ENCODE measurements around the gene PUSL1. TPM values are rescaled to one million over a fixed set of nuclear protein-coding genes. Genes with fewer than 3 reads are reported as not detected.

The PUSL1 gene
- total RNA-seq, 1 donor from 2014 or later, result 16.2 TPM

DNA sequence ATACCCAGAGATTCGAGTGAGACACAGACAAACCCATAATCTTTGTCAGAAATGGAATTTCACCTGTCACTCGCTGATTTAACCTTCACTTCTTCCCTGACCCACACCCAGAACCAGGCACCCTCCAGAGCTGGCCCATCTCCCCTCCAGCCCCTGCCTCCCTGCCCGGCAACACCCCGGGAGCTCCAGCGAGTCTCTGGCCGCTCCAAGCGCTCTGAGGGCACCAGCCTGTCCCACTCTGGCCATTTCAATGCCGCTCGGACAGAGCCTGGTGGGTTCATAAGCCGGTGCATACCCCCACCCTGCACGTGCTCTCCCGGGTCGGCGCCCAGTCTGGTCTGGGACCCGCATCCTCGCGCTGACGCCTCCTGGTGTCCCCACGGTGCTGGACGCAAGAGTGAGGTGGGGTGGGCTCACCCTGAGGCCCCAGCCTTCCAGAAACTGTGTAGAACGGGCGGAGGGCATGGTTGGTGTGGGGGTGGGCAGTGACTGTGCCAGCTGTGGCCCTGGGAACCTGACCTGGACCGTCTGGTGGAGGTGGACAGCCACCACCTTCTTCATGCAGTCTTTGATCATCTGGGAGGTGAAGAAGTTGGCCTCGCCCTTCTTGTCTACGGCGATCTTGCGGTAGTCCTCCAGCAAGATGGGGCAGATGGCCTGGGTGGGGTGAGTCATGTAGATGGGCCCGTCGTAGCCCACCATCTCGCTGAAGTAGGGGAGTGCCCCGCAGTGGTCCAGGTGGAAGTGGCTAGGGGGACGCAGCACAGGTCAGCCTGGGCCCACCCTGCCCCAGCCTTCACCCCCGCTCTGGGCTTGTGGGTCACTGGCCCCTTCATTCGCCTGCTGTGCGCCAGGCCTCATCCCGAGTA, 10.6 kb downstream of the PUSL1 start:
- Histone ChIP-seq H3K4me1 (peaks cover 34% of the 10 kb centered on the region), H3K9me3 (no peaks in the 10 kb centered on the region), H3K27ac (peak overlapping the region; percentile 73), H3K27me3 (ENCODE audit: low read depth) (no peaks in the 10 kb centered on the region), H3K4me3 (no peak overlapping the region), H3K36me3 (peaks cover 61% of the 10 kb centered on the region)
- TF ChIP-seq, protein P1, sequence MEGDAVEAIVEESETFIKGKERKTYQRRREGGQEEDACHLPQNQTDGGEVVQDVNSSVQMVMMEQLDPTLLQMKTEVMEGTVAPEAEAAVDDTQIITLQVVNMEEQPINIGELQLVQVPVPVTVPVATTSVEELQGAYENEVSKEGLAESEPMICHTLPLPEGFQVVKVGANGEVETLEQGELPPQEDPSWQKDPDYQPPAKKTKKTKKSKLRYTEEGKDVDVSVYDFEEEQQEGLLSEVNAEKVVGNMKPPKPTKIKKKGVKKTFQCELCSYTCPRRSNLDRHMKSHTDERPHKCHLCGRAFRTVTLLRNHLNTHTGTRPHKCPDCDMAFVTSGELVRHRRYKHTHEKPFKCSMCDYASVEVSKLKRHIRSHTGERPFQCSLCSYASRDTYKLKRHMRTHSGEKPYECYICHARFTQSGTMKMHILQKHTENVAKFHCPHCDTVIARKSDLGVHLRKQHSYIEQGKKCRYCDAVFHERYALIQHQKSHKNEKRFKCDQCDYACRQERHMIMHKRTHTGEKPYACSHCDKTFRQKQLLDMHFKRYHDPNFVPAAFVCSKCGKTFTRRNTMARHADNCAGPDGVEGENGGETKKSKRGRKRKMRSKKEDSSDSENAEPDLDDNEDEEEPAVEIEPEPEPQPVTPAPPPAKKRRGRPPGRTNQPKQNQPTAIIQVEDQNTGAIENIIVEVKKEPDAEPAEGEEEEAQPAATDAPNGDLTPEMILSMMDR (IDR thresholded peaks at IDR 0.05), result no peak
- ATAC-seq, result no peak
- no peak for DNase-seq
- intact Hi-C loops (cut with DNase I), result no loop called here

DNA sequence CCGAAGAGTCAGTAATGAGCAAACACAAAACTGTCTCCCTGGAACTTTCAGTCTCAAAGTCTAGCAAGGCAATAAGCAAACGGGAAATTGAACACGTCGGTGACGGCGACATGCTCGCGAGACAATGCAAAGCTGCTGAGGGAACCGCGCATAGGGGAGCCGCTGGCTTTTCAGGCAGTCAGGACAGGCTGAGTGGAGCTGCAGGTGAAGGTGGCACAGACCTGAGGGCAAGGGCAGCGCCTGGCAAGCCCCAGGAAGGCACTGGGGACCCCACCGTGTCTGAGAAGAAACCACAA, 11.2 kb downstream of the PUSL1 start:
- ATAC-seq (no peak), DNase-seq (no peak)
- Histone ChIP-seq H3K36me3 (peaks cover 55% of the 10 kb centered on the region), H3K4me1 (peaks cover 34% of the 10 kb centered on the region), H3K4me3 (no peak overlapping the region), H3K9me3 (no peaks in the 10 kb centered on the region), H3K27me3 (ENCODE audit: low read depth) (no peaks in the 10 kb centered on the region), H3K27ac (no peak overlapping the region)
- TF ChIP-seq, protein P1 (IDR thresholded peaks at IDR 0.05), result no peak
- intact Hi-C loops (cut with DNase I), result no loop called here

DNA sequence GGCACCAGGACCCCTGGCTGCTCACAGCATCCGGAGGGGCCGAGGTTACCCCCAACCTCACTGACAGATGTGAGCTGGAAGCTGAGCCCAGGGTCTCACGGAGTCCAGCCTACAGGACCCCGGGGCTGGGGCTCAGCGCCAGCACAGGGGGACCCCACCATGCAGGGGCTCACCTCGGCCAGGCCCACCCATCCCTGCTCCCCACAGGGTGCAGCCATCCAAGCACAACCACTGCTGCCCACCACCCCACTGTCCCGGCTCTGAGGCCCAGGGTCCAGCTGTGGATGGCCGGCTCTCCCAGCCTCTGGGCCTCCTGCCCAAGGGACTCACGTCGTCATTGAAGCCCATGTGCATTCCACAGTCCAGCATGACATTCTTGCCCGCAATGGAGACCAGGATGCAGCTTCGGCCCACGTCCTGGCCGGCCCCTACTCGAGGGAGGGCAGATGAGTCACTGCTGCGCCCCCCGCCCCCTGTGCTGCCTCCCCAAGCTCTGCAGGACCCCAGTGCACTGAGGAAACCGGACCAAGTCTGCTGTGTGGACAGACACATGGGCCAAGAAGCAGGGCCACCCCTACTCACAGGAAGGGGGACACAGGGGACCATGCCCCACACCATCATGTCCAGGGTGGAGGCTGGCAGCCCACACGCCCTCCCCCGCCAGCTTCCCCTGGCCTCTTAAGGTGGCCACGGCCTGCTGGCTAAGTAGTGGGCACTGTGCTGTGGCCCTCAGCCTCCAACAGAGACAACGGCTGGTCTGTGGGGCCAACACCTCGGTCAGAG, 12.5 kb downstream of the PUSL1 start:
- TF ChIP-seq, protein P1 (IDR thresholded peaks at IDR 0.05), result no peak
- Histone ChIP-seq H3K27ac (no peak overlapping the region), H3K36me3 (peaks cover 47% of the 10 kb centered on the region), H3K9me3 (no peaks in the 10 kb centered on the region), H3K27me3 (ENCODE audit: low read depth) (no peaks in the 10 kb centered on the region), H3K4me1 (peaks cover 43% of the 10 kb centered on the region), H3K4me3 (no peak overlapping the region)
- ATAC-seq (no peak), DNase-seq (no peak)
- intact Hi-C loops (cut with DNase I), result no loop called here

DNA sequence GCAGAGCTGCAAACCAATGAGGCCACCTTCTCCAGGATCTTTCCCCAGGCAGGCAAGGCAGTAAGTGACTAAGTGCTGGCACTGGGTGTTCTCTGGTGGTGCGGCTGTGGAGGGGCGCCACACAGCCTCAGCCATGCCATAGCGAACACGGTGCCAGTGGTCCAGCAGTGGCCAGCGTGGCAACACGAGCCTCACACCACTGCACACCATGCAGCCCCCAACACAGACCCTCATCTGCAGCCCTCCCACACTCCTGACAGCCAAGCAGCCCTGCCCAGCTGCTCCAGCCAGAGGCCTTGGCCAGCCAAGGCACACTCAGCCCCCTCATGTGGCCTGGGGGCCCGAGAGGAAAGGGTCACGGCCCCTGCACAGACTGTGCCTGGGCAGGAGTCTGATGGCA, 13.1 kb downstream of the PUSL1 start:
- TF ChIP-seq, protein P1 (IDR thresholded peaks at IDR 0.05), result no peak
- peaks cover 46% of the 10 kb centered on the region for H3K36me3 ChIP-seq
- no peak overlapping the region for H3K27ac ChIP-seq
- H3K4me1 ChIP-seq, result peaks cover 49% of the 10 kb centered on the region
- no peak for ATAC-seq
- no peaks in the 10 kb centered on the region for H3K27me3 ChIP-seq (ENCODE audit: low read depth)
- no peak for DNase-seq
- H3K9me3 ChIP-seq, result no peaks in the 10 kb centered on the region
- H3K4me3 ChIP-seq, result no peak overlapping the region
- intact Hi-C loops (cut with DNase I), result no loop called here

DNA sequence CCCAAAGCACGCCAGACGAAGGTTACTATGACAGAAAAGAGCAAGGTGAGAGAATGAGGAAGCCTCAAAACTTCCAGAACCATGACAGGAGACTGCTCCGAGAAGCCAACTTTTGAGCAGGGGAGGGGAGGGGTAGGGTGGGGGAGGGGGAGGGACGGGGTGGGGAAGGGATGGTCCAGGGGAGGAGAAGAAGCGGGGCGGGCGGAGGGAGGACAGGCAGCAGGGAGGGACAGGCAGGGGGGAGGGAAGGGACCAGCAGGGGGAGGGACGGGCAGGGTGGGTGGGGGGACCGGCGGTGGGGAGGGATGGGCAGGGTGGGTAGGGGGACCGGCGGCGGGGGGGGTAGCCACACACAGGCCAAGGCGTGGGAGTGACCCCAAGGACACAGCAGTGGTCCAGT, 14.0 kb downstream of the PUSL1 start:
- TF ChIP-seq, protein P1 (IDR thresholded peaks at IDR 0.05), result no peak
- H3K9me3 ChIP-seq, result no peaks in the 10 kb centered on the region
- ATAC-seq (no peak), DNase-seq (no peak)
- peaks cover 48% of the 10 kb centered on the region for H3K36me3 ChIP-seq
- intact Hi-C loops (cut with DNase I), result no loop called here
- peaks cover 53% of the 10 kb centered on the region for H3K4me1 ChIP-seq
- no peaks in the 10 kb centered on the region for H3K27me3 ChIP-seq (ENCODE audit: low read depth)
- H3K27ac ChIP-seq, result no peak overlapping the region
- no peak overlapping the region for H3K4me3 ChIP-seq
